Measurements from ENCODE around the gene ZNF366. TPM values are rescaled to one million over a fixed set of nuclear protein-coding genes. Genes with fewer than 3 reads are reported as not detected.

The ZNF366 gene
- total RNA-seq, 1 donor from 2014 or later, result 13.6 TPM

DNA sequence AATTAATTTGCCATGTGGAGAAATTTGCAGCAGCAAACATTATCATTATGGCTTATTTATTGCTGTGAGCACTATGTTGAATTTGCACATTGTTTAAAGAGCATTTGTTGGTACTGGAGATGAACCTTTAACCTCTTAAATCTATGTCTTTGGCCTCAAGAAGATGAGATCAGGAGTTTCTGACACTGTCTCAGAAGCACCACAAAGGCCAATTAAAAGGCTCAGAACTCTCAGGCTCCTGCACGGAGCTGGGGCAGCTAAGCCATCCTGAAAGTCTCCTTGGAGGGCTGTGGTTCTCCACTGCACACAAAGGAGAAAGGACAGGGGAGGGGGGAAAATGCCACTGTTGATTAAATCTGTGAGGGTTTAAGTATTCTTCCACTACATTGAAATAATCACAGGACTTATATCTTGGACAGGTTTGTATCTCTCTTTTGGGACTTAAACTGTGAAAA lies 33.1 kb downstream of the ZNF366 start:
- intact Hi-C loops (cut with DNase I), result no loop called here
- ATAC-seq, result no peak
- Histone ChIP-seq H3K27me3 (ENCODE audit: low read depth) (no peaks in the 10 kb centered on the region), H3K36me3 (no peaks in the 10 kb centered on the region), H3K9me3 (no peaks in the 10 kb centered on the region), H3K4me3 (no peak overlapping the region), H3K27ac (no peak overlapping the region), H3K4me1 (peaks cover 25% of the 10 kb centered on the region)
- no peak for TF ChIP-seq CTCF (IDR thresholded peaks at IDR 0.05)
- no peak for DNase-seq

DNA sequence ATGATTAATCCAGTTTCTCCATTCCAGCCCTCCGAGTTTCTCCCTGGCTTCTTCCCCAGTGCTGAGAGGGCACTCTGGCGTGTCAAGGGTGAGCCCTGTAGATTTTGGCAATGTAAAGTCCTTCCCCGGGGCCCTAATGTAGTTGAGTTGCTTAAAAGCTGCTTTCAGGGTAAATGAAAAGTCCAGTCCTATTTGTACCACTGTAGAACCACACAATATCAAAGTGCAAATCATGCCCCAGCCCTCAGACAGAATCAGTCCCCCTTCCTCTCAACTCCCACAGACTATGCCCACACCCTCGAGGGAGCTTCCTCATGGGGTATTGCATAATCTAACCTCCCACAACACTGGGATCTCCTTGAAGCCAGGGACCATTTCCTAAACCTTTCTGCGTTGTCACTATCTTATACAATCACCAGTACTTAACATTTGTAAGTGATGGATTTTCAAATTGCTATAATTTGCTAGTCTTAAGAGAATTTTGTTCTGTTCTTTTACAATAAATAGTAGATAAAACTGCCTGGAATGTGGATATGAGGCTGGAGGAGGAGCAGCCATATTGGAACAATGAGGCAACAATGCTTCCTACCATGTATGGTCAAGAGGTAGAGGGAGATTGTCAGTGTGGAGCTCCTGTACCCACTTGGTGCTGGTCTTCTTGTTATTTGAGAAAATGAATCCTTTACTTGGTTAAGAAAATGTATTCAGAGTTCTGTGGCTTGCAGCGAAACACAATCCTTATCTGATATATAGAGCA lies 34.4 kb downstream of the ZNF366 start:
- no peak for TF ChIP-seq CTCF (IDR thresholded peaks at IDR 0.05)
- Histone ChIP-seq H3K9me3 (no peaks in the 10 kb centered on the region), H3K4me1 (peaks cover 29% of the 10 kb centered on the region), H3K36me3 (no peaks in the 10 kb centered on the region), H3K27ac (peak overlapping the region; percentile 46), H3K4me3 (no peak overlapping the region), H3K27me3 (ENCODE audit: low read depth) (no peaks in the 10 kb centered on the region)
- intact Hi-C loops (cut with DNase I), result no loop called here
- no peak for DNase-seq
- peak; percentile 80 to 84 for ATAC-seq

DNA sequence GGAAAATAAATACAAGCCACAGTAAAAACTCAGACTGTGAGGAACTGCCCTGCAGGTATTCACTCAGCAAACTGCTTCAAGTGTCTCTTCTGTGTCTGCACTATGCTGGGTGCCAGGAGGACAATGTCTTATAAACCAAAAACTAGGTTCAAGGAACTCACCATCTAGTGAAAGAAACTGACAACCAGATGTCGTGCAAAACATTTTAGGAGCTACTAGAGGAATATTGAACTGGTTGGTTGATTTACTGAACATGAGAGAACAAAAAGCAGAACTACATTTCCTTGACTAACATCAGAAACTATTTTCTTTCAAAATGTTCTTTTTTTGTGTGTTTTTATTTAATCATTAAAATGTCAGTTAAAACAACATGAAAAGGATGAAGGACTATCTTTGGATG lies 35.2 kb downstream of the ZNF366 start:
- intact Hi-C loops (cut with DNase I), result no loop called here
- no peak for TF ChIP-seq CTCF (IDR thresholded peaks at IDR 0.05)
- Histone ChIP-seq H3K4me1 (peaks cover 29% of the 10 kb centered on the region), H3K4me3 (no peak overlapping the region), H3K27me3 (ENCODE audit: low read depth) (no peaks in the 10 kb centered on the region), H3K27ac (no peak overlapping the region), H3K9me3 (no peaks in the 10 kb centered on the region), H3K36me3 (no peaks in the 10 kb centered on the region)
- ATAC-seq (no peak), DNase-seq (no peak)

- Histone ChIP-seq H3K36me3 (no peaks in the 10 kb centered on the region), H3K27me3 (ENCODE audit: low read depth) (no peaks in the 10 kb centered on the region), H3K4me3 (no peak overlapping the region), H3K9me3 (no peaks in the 10 kb centered on the region), H3K4me1 (peaks cover 29% of the 10 kb centered on the region), H3K27ac (no peak overlapping the region)
- intact Hi-C loops (cut with DNase I), result no loop called here
- DNase-seq, result no peak
- TF ChIP-seq CTCF (IDR thresholded peaks at IDR 0.05), result no peak
- no peak for ATAC-seq
These were observed 36.4 kb downstream of the ZNF366 start for GRCh38 chr5:72470826-72471225.

GRCh38 chr5:72468606-72469005 lies 38.6 kb downstream of the ZNF366 start:
- Histone ChIP-seq H3K4me1 (peaks cover 29% of the 10 kb centered on the region), H3K9me3 (no peaks in the 10 kb centered on the region), H3K36me3 (no peaks in the 10 kb centered on the region), H3K27me3 (ENCODE audit: low read depth) (no peaks in the 10 kb centered on the region), H3K4me3 (no peak overlapping the region), H3K27ac (no peak overlapping the region)
- intact Hi-C loops (cut with DNase I), result no loop called here
- DNase-seq, result no peak
- ATAC-seq, result peak in 1 of 2 donors; percentile 36
- TF ChIP-seq CTCF (IDR thresholded peaks at IDR 0.05), result no peak
